ENCODE results near the gene GRM8.

The GRM8 gene

DNA sequence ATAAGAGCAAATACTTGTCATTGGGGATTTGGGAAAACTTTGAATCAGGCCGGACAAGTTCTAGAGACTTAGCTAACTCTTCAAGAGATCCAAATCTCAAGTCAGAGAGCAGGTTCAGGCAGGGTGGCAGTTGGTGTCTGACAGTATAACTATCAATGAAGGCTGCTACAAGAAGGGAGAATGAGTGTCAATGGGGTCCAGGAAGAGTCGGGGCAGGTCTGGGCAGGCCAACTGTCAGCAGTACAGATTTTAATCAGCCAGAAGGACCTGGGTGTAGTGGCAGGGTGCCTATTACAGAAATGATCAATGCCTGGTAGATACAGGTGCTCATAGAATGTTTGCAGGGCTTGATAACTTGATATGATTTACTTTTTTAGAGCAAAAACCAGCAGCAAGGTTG lies 751.1 kb downstream of the GRM8 start:
- no peak for DNase-seq (ENCODE audit: low spot score)

DNA sequence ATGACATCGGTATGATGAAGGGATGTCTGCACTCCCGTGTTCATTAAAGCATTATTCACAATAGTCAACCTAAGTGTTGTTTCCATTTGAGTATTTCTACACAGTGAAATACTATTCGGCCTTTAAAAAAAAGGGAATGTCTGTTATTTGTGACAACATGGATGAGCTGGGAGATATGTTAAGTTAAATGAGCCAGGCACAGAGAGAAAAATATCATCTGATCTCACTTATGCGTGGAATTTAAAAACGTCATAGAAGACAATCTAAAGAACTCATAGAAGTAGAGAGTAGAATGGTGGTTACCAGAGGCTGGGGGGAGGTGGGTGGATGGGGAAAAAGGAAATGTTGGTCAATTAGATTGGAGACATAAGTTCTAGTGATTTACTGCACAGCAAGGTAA lies 753.3 kb downstream of the GRM8 start:
- DNase-seq (ENCODE audit: low spot score): no peak

DNA sequence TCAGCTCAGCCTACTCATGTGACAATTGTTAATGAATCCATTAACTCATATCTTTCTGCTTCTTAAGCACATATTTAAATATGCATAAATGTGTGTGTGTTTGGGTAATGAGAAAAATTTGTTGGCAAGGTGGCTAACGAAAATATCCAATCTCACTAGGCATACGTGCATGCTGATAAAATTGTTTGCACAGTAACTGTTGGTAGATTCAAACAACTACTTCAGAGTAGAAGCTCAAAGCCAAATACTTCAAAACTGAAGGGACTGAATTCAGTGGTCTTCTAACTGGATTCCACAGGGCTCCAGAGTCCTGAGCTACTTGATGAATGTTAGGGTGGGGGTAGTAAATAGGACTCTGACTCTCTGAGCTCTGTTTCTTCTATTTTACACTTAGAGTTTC lies 757.0 kb downstream of the GRM8 start:
- no peak for DNase-seq (ENCODE audit: low spot score)

DNA sequence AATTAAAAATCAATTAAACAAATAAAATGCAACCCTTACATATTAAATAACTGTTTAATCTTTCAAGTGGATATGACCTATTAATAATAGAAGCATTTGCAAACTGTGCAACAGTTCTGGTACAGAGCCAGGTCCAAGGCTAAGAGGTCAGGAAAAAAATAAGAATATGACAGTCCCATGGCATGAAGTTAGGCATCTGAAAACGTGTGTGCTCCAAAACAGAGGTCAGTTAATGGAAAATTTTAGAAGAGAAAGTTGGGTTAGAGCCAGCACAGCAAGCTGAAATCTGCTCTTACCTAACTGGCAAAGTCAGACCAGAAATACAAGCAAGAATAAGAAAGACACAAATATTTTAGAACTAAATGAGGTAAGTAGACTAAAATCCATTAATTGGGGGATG lies 757.7 kb downstream of the GRM8 start:
- no peak for DNase-seq (ENCODE audit: low spot score)

DNA sequence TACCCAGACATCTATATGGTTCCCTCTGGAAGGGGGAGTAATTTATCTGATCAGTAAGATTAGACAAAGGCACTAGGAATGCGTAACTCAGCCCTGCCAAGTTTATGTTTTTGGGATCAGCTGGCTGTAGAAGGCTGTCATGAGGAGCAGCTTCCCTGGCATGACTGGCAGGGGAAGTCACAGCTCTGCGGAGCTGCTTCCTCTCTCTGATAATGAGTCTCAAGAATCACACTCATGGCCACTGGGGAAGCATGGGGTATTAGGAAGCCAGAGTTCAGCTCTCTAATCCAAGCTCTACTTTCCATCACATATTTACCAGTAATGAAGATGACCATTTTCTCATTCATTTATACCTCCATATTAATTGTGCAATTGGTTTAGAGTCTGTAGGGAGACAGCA lies 758.9 kb downstream of the GRM8 start:
- DNase-seq (ENCODE audit: low spot score): no peak

DNA sequence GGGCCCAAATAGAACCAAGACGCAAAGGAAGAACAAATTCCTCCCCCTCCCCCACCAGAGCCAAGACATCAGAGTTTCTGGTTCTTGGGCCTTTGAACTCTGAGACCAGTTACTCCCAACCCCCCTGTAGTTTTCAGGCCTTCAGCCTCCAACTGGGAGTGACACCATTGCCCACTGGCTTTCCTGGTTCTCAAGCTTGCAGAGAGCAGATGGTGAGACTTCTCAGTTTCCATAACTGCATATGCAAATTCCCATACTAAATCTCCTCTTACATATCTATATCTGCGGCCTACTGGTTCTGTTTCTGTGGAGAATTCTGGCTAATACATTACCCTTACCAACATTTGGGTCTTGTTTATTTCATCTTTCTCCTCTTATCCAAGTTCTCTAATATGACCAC lies 762.9 kb downstream of the GRM8 start:
- no peak for DNase-seq (ENCODE audit: low spot score)

DNA sequence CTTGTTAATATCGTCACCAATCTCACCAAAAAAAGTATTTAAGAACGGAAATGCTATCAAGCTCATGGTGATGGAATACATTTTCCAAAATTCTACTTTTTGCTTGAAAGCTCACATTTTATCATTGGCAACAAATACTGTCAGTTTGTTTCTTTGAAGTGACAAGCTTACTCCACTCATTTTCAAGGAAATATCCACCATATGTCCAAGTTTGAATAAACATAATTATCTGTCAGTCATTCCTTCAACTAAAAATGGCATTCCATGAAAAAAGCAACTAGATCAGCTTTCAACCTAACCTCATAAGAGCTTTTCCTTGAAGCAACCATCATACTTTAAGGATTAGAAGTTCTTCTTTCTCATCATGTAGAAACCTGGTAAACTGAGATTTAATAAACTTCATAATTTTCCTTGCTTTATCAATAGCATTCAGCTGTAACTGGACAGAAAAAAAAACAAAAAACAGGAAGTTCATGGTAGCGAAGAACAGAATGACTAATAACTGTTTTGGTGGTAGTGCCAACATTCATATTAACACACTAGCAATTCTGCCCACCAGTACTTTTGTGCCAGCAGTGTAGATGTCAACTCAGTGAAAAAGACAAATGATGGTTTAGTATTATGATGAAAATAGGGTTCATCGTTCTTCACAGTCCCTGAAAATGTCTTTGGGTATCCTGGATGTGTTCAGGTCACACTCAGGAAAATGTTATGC lies 764.9 kb downstream of the GRM8 start:
- no peak for DNase-seq (ENCODE audit: low spot score)

DNA sequence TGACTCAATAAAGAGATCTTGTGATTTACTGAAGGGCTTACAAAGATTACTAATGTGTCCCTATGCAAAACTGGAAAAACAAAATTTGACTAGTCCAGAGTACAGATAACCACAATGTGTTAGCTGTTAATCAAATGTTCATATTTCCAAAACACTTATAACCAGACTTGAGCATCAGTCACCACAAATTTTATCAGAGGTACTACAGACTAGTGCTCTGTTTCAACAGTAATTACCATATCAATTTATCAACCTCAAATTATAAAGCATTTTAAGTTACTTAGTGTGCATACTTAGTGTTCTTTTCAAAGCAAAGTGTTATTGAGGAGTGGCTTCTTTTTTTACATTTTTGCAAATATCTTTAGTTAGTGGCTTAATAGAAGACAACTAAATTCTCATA lies 765.9 kb downstream of the GRM8 start:
- DNase-seq (ENCODE audit: low spot score): no peak

DNA sequence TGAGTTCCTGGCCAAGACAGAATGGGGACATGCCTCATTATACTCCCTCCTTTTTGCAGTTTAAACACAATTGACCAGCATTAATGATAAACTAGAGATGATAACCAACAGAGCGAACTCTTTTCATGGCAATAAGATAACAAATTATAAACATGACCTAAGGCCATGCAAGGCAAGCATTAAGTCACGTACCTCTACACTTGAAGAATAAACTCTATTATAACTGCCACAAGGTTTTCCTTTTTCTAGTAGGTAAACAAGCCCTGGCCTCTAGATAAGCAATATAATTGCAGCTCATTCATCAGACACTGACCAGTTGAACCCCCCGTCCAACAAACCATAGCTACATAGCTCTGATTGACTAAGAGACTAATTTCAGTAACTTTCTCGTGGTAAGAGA lies 767.0 kb downstream of the GRM8 start:
- no peak for DNase-seq (ENCODE audit: low spot score)

DNA sequence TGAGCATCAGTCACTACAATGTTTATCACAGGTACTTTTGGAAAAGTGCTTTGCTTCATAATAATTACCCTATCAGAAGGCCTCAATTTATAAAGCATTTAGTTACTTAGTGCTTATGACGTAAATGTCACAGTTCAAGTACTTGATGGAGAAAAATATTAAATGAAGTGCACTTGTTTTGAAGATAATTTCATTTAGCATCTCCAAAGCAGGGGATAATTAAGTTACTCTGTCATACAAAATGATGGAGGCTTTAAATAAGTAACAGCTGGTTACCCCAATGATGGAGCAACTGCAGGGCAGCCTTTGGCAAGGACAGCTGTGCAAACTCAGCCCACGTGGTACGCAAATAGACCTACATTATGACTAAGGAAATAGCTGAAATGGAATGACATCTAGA lies 768.8 kb downstream of the GRM8 start:
- DNase-seq (ENCODE audit: low spot score): no peak

DNA sequence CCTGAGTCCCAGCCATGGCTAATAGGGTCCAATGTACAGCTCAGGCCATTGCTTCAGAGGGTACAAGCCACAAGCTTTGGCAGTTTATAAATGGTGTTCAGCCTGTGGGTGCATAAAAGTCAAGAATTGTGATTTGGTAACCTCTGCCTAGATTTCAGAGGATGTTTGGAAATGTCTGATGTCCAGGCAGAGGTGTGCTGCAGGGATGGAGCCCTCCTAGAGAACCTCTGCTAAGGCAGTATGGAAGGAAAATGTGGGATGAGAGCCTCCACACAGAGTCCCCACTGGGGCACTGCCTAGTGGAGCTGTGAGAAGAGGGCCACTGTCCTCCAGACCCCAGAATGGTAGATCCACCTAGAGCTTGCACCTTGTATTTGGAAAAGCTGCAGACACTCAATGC lies 779.9 kb downstream of the GRM8 start:
- no peak for DNase-seq (ENCODE audit: low spot score)

DNA sequence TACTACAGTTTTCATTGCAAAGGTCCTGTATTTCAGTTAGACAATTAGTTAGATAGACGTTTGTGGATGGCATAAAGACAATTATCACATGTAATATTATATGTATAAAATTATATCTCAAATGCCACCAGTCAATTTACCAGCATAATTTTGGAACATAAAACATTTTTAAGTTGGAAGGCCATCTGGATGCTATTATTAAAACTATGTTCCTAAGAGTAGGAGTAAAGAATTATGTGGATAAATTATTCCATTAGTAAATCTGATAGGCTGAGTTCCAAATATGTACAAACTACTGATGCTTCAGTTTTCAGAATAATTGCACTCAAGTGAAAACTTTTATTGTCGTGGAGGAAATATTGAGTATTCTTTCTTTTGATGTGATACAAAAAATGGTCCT lies 790.3 kb downstream of the GRM8 start:
- no peak for DNase-seq (ENCODE audit: low spot score)

DNA sequence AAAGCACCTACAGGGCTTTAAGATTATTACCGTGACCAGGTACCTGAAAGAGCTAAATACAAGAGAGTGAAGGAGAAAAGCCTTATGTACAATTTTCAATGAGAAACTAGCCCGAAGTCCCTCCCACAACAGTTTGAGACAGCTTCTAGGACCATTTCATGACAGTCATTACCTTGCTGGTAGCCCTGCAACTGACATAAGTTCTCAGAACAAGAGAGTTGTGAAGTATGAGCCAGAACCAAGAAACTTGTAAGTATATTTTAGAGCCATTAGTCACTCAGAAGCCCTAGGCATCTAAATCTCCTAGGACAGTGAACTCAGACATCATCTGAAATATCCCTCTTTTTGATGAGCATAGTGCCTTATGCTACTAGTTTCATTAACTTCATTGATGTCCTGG lies 792.1 kb downstream of the GRM8 start:
- DNase-seq (ENCODE audit: low spot score): no peak

DNA sequence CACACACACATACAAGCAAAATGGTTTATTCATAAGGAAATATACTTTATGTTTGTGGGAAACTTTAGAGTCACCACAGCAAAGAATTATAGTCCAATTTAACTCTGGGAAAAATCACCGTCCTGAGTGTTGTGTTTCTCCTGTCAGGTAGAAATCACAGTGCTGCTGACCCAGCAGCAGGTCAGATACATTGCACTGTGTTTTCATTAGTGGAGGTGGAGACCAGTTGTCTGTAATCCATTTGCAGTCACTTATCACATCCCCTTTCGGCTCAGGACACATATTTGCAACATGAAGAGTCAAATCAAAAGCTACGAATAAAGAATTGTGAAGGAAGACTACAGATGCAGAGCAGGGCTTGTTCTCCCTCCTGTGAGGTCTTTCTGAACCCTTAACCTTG lies 799.6 kb downstream of the GRM8 start:
- DNase-seq (ENCODE audit: low spot score): no peak

DNA sequence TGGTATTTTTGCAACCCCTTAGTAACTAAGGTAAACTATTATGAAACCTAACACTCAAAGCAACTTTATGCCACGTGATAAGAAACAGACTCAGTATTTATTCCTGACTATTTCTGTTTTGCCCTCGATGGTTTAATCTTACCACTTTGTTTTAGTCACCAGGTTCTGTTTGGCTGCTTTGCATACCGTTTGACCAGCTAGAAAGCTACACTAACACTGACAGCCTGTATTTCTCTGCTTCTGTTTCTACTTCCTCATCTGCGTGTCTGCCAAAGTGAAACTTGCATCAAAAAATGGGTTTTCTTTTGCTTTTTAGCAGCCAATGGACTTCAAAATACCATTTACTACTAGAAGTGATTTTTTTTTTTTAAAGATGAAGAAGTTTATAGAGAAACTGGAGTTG lies 802.5 kb downstream of the GRM8 start:
- DNase-seq (ENCODE audit: low spot score): no peak

DNA sequence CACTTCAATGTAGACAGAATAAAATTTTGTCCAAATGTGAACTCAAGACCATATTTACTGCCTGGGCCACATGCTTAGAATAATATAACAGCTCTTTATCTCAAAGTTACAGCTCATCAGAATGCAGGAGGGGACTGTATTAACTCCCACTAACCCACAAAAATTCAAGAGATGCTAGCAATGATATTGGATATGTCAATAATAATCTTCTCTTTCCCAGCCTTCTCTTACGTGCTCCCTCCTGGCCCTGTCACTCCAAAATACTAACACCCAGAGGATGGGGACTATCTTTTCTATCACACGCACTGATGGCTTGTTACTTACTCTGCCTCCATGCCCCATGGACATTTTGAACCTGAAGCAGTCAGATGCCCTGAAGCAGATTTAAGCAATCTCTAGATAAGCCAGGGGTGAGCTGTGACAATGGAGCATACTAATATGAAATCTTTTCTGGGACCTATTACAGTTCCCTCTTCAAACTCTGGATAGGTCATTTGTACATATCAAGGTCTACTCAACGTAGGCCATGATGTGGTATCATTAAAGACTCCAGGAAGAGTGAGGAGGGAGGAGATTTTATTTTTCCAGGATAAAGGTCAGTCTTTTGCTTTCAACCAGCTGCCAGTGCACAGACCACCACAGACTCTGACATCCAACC lies 803.0 kb downstream of the GRM8 start:
- DNase-seq (ENCODE audit: low spot score): no peak

DNA sequence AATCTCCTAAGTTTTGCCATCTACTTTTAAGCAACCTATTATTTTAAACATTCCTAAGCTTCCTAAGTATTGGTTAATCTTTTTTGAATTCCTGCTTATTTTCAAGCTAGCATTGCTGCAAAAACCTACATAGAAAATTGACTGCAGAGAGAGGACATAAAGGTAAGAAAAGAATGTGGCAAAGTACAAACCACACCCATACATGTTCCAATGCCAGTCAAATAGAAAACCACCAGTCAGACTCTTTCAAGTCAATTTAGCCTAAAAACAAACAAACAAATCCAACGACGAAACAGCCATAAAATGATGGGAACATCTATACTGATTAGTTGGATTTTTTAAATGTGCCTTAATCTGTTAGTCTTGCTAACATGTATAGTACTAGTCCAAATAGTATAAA lies 804.8 kb downstream of the GRM8 start:
- DNase-seq (ENCODE audit: low spot score): no peak

DNA sequence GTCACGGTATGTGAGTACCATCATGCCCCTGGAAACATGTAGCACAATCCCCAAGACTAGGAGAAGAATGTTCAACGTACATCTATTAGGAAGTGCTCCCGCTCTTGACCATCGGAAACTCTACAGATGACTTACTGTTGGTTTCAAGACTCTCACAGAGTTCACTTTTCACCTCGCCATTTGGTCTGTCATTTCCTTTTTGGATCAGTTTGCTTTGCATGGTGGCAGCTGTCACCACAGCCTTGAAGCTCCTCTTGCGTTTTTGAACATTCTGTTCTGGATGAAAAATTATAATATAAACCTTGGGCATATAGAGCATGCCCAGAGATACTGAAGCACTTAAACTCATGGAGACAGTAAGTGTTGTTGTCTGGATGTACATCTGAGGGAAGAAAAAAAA lies 806.8 kb downstream of the GRM8 start:
- DNase-seq (ENCODE audit: low spot score): no peak

DNA sequence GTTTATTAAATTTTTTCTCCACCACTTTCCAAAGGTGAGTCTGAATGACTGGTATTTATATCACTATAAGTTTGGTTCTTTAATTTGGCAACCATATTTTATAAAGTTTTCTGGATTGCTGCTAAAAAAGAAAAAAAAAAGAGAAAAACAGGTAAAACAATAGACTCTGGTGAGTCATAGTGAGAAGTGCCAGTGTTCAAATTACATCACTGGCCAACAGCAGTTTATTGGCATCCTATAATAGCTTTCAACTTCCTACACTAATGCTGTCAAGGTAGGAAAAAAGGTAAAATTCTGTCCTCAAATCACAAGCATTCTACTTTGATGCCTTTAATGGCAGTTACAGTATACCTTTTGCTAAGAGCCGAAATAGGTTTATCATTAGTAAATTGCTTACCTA lies 808.8 kb downstream of the GRM8 start:
- no peak for DNase-seq (ENCODE audit: low spot score)

DNA sequence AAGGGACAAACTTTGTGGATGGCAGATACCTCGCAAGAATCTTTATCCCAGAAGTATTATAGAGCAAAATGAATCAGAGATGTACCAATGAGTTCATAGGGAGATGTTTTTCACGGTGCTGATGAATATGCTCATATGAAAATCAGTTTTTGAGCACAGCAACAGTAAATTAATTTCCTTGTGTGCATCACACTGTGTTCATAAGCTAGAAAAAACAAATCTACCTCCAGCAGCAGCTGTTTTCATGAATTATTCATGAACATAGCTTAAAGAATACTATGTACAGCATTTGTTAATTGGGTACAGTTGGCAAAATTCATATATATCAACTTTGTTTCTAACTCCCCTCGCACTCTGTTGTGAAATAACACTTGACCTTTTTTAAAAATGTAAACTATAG lies 809.8 kb downstream of the GRM8 start:
- no peak for DNase-seq (ENCODE audit: low spot score)

DNA sequence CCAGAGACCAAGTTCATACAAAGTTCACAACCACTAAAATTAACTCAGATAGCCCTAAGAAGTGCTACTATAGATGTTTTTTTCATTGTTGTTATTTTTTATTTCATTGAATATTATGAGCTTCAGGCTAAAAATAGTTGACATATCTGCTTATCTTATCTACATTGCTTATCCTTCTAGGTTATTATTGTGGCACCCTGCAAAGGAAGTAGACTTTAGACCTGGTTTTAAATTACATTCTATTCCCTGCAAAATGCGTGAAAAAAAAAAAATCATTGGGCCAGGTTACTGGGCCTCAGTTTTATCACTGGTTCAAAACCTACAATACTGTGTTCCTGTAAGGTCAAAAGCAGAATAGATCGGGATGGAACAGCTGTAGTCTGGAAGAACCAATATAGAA lies 811.0 kb downstream of the GRM8 start:
- no peak for DNase-seq (ENCODE audit: low spot score)

DNA sequence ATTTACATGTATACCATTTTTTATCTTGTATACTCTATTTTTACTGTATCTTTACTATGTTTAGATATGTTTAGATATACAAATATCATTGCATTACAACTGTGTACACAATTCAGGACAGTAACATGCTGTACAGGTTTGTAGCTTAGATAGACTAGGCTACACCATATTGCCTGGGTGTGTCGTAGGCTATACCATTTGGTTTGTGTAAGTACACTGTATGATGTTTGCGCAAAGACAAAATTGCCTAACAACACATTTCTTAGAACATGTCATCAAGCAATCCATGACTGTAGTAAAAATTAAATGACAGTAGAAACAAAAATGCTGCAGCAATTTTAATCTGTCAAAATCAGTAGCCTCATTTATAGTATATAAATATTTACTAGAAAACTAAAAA lies 812.2 kb downstream of the GRM8 start:
- DNase-seq (ENCODE audit: low spot score): no peak

DNA sequence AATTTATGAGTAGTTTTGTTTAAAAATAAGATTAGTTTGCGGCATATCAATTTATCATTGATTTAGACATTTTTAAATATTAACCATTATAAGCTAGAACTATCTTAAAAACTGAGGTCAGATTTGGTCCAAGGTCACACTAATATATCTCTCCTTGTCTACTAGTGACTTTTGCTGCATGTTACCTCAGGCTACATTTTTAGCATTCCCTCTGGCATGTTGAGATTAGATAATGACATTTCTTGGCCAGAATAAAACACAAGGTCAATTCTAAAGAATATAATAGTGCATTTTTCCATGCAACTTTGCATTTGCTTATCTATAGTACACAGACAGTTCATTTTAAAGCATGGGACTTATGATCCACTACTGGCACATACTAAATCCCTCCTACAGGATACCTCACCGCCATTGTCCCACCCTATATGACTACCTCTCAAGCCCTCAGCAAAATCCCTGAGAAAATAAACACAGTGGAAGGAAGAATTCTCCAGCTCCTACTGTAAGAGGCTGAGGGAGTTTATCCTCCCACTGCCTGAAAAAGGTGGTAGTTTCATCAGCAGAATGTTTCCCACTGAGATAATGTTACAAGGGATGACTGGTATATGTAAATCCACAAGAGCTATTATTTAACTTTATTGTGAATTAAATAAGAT lies 816.4 kb downstream of the GRM8 start:
- no peak for DNase-seq (ENCODE audit: low spot score)

DNA sequence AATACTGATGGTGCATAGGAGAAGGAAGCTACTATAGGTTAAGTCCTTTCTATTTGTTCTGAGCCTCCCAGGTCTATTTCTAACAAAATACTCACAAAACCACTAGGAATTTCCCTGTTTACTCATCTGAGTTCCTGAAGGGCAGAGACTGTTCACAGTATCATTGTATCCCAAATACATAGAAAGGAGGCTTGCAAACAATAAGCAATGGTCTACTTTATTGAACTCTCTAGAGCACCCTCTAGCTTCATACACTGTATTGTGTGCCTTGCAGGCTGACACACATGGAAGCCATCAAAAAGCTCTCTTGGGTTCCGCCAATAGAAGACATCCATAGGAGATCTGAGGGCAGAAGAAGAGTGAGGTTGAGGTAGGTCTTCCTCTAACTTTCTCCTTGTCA lies 826.1 kb downstream of the GRM8 start:
- no peak for DNase-seq (ENCODE audit: low spot score)

Data from hepatic stellate cell (primary cell).